ENCODE results near the gene ZC4H2. TPM values are rescaled to one million over a fixed set of nuclear protein-coding genes. Genes with fewer than 3 reads are reported as not detected.
A peak's percentile ranks its signal among the peaks of the same experiment; 100 is the strongest.

ZC4H2 gene
- total RNA-seq, 1 experiment from 2014 or later = 23.7 TPM

- TF ChIP-seq PRDM15 (CRISPR knock-in tag; IDR thresholded peaks at IDR 0.05) (no peak), ZNF232 (CRISPR knock-in tag; IDR thresholded peaks at IDR 0.05) (no peak), ZNF416 (CRISPR knock-in tag; IDR thresholded peaks at IDR 0.05) (no peak), PREB (CRISPR knock-in tag; IDR thresholded peaks at IDR 0.05; ENCODE audit: borderline replicate concordance) (no peak), MLX (CRISPR knock-in tag; IDR thresholded peaks at IDR 0.05) (no peak), JAZF1 (CRISPR knock-in tag; IDR thresholded peaks at IDR 0.05) (no peak), CTCF (IDR thresholded peaks at IDR 0.05) (no peak)
Observed at GRCh38 chrX:64977051-64977450, 801 bp upstream of the ZC4H2 start (continued).

GRCh38 chrX:64976673-64977040 lies 407 bp upstream of the ZC4H2 start:
- POLR2A ChIA-PET = interaction anchor here (2.1 kb wide), 1 partner anchor 58 kb away, joined by 12 read pairs; the partner anchor contains the start of gene ZC3H12B

More at GRCh38 chrX:64976673-64977040, 407 bp upstream of the ZC4H2 start:
- CTCF ChIA-PET = interaction anchor here (1.0 to 1.9 kb wide), 4 partner anchors 44 to 475 kb away, joined by 3 to 6 read pairs (median 4); partner anchors contain the start of gene ZC3H12B
- no peak overlapping the region for H3K27ac Mint-ChIP-seq
- TF ChIP-seq, protein P1, sequence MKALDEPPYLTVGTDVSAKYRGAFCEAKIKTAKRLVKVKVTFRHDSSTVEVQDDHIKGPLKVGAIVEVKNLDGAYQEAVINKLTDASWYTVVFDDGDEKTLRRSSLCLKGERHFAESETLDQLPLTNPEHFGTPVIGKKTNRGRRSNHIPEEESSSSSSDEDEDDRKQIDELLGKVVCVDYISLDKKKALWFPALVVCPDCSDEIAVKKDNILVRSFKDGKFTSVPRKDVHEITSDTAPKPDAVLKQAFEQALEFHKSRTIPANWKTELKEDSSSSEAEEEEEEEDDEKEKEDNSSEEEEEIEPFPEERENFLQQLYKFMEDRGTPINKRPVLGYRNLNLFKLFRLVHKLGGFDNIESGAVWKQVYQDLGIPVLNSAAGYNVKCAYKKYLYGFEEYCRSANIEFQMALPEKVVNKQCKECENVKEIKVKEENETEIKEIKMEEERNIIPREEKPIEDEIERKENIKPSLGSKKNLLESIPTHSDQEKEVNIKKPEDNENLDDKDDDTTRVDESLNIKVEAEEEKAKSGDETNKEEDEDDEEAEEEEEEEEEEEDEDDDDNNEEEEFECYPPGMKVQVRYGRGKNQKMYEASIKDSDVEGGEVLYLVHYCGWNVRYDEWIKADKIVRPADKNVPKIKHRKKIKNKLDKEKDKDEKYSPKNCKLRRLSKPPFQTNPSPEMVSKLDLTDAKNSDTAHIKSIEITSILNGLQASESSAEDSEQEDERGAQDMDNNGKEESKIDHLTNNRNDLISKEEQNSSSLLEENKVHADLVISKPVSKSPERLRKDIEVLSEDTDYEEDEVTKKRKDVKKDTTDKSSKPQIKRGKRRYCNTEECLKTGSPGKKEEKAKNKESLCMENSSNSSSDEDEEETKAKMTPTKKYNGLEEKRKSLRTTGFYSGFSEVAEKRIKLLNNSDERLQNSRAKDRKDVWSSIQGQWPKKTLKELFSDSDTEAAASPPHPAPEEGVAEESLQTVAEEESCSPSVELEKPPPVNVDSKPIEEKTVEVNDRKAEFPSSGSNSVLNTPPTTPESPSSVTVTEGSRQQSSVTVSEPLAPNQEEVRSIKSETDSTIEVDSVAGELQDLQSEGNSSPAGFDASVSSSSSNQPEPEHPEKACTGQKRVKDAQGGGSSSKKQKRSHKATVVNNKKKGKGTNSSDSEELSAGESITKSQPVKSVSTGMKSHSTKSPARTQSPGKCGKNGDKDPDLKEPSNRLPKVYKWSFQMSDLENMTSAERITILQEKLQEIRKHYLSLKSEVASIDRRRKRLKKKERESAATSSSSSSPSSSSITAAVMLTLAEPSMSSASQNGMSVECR (CRISPR knock-in tag; IDR thresholded peaks at IDR 0.05; ENCODE audit: borderline replicate concordance) = no peak
- TF ChIP-seq, protein P2, sequence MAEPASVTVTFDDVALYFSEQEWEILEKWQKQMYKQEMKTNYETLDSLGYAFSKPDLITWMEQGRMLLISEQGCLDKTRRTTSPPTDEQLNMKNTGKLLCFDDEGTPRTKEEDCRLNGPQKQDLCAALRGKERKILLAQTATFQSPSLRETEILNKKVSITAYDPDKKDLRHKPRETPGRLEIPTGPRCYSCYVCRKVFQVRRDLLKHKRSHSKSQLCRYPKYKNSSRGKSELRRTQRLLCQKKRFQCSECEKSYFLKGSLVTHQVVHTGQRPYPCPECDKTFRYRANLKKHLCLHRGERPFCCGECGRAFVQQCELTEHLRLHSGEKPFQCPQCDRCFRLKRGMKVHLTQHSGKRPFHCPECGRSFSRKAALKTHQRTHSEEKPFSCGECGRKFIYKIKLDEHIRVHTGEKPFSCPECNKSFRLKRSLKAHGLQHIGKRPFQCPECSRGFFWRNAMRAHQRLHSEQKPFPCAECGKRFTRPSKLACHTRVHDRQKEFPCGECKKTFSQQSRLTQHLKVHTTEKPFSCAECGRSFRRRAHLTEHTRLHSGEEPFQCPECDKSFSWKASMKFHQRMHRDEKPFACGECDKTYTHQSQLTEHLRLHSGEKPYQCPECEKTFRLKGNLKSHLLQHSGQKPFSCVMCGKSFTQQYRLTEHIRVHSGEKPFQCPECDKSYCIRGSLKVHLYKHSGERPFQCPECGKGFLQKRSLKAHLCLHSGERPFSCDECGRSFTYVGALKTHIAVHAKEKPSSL (CRISPR knock-in tag; conservative IDR thresholded peaks at IDR 0.05) = no peak
- TF ChIP-seq ZNF396 (CRISPR knock-in tag; IDR thresholded peaks at IDR 0.05; ENCODE audit: borderline replicate concordance) (no peak), RELA (CRISPR knock-in tag; IDR thresholded peaks at IDR 0.05; ENCODE audit: borderline replicate concordance) (no peak), CTCF (IDR thresholded peaks at IDR 0.05) (no peak), MLX (CRISPR knock-in tag; IDR thresholded peaks at IDR 0.05) (no peak)
- ATAC-seq (peak; percentile 10), DNase-seq (ENCODE audit: low spot score) (no peak)
- H3K27me3 Mint-ChIP-seq (ENCODE audit: low read depth) = no peaks in the 10 kb centered on the region
- H3K36me3 Mint-ChIP-seq = peaks cover 23% of the 10 kb centered on the region
- peaks cover 10% of the 10 kb centered on the region for H3K4me1 Mint-ChIP-seq
- peak overlapping the region; percentile 96 for H3K4me3 Mint-ChIP-seq
- H3K9me3 Mint-ChIP-seq = peaks cover 13% of the 10 kb centered on the region

Measured in WTC11 (cell line).